WTC11 (cell line): ENCODE data around the gene ARHGEF39. TPM values are rescaled to one million over a fixed set of nuclear protein-coding genes. Genes with fewer than 3 reads are reported as not detected.

Source experiments
- ATAC-seq: fragments of 200-7000 bp; cut with Tn5 transposase; 2 replicates; pipeline ENCODE4 v1.10.0; 2021; ENCODE audit warnings: mild to moderate bottlenecking, moderate library complexity
- CTCF ChIA-PET: fragments of 300-600 bp; sonication (Branson Sonifier 250); formaldehyde crosslinking; loops from one replicate; lab custom pipeline; 2021; ENCODE audit warnings: antibody characterized with exemption; lab: Charles Lee
- POLR2A ChIA-PET: fragments of 350-600 bp; sonication (Branson Sonifier 250); formaldehyde crosslinking; loops from one replicate; lab custom pipeline; 2021; ENCODE audit warnings: antibody characterized with exemption; lab: Charles Lee
- DNase-seq: peaks from one replicate; pipeline ENCODE4 v3.0.0; 2021; ENCODE audit warnings: low spot score
- H3K27ac Mint-ChIP-seq: 2 replicates; pipeline ENCODE4 v1.8.0; 2021; ENCODE audit warnings: mixed read lengths
- H3K27me3 Mint-ChIP-seq: 2 replicates; pipeline ENCODE4 v1.8.0; 2021; ENCODE audit warnings: low read depth, mild to moderate bottlenecking, moderate library complexity, mixed read lengths
- H3K36me3 Mint-ChIP-seq: 2 replicates; pipeline ENCODE4 v1.8.0; 2021; ENCODE audit warnings: mixed read lengths
- H3K4me1 Mint-ChIP-seq: 2 replicates; pipeline ENCODE4 v1.8.0; 2022; ENCODE audit warnings: mixed read lengths
- H3K4me3 Mint-ChIP-seq: 2 replicates; pipeline ENCODE4 v1.8.0; 2021; ENCODE audit warnings: mild to moderate bottlenecking, moderate library complexity, mixed read lengths
- H3K9me3 Mint-ChIP-seq: 2 replicates; pipeline ENCODE4 v1.8.0; 2021; ENCODE audit warnings: mixed read lengths
- AFF4 ChIP-seq: sonication (generic); formaldehyde crosslinking; IDR thresholded peaks from 2 replicates; pipeline ENCODE4 v1.8.1; 2023; ENCODE audit warnings: mild to moderate bottlenecking, missing genetic modification reagents, borderline replicate concordance
- ATF6 ChIP-seq: sonication (generic); formaldehyde crosslinking; IDR thresholded peaks from 2 replicates; pipeline ENCODE4 v1.8.1; 2023; ENCODE audit warnings: mild to moderate bottlenecking, missing genetic modification reagents
- E2F4 ChIP-seq: sonication (generic); formaldehyde crosslinking; IDR thresholded peaks from 2 replicates; pipeline ENCODE4 v1.8.1; 2022; ENCODE audit warnings: low read depth, mild to moderate bottlenecking, moderate library complexity, missing genetic modification reagents, borderline replicate concordance
- ELF4 ChIP-seq: sonication (generic); formaldehyde crosslinking; IDR thresholded peaks from 2 replicates; pipeline ENCODE4 v1.8.1; 2022; ENCODE audit warnings: low read depth, mild to moderate bottlenecking, moderate library complexity, missing genetic modification reagents
- FOXK1 ChIP-seq: sonication (generic); formaldehyde crosslinking; IDR thresholded peaks from 2 replicates; pipeline ENCODE4 v1.8.0; 2022; ENCODE audit warnings: mild to moderate bottlenecking, moderate library complexity, missing genetic modification reagents
- HMGXB4 ChIP-seq: sonication (generic); formaldehyde crosslinking; IDR thresholded peaks from 2 replicates; pipeline ENCODE4 v1.8.1; 2023; ENCODE audit warnings: mild to moderate bottlenecking, moderate library complexity, missing genetic modification reagents
- JAZF1 ChIP-seq: fragments of 250-450 bp; sonication (Bioruptor Pico); IDR thresholded peaks from 2 replicates; pipeline ENCODE4 v1.9.0; 2021; ENCODE audit warnings: moderate library complexity, mild to moderate bottlenecking, inconsistent platforms
- MAX ChIP-seq: sonication (generic); formaldehyde crosslinking; IDR thresholded peaks from 2 replicates; pipeline ENCODE4 v1.8.0; 2022; ENCODE audit warnings: mild to moderate bottlenecking, missing genetic modification reagents
- MLX ChIP-seq: sonication (generic); formaldehyde crosslinking; IDR thresholded peaks from 2 replicates; pipeline ENCODE4 v1.8.1; 2023; ENCODE audit warnings: mild to moderate bottlenecking, missing genetic modification reagents, moderate library complexity
- MYBL2 ChIP-seq: sonication (generic); formaldehyde crosslinking; IDR thresholded peaks from 2 replicates; pipeline ENCODE4 v1.8.1; 2023; ENCODE audit warnings: mild to moderate bottlenecking, moderate library complexity, missing genetic modification reagents
- NFE2L1 ChIP-seq: sonication (generic); formaldehyde crosslinking; IDR thresholded peaks from 2 replicates; pipeline ENCODE4 v1.8.1; 2023; ENCODE audit warnings: missing genetic modification reagents
- NR1H2 ChIP-seq: sonication (generic); formaldehyde crosslinking; IDR thresholded peaks from 2 replicates; pipeline ENCODE4 v1.9.0; 2021; ENCODE audit warnings: mild to moderate bottlenecking, moderate library complexity, missing genetic modification reagents
- NR2C2 ChIP-seq: sonication (generic); formaldehyde crosslinking; IDR thresholded peaks from 2 replicates; pipeline ENCODE4 v1.8.0; 2022; ENCODE audit warnings: mild to moderate bottlenecking, missing genetic modification reagents
- NR3C1 ChIP-seq: sonication (generic); formaldehyde crosslinking; conservative IDR thresholded peaks from 2 replicates; pipeline ENCODE4 v1.8.1; 2023; ENCODE audit warnings: low read depth, mild to moderate bottlenecking, missing genetic modification reagents
- PREB ChIP-seq: sonication (generic); formaldehyde crosslinking; IDR thresholded peaks from 2 replicates; pipeline ENCODE4 v1.8.1; 2022; ENCODE audit warnings: mild to moderate bottlenecking, missing genetic modification reagents, moderate library complexity, borderline replicate concordance
- SP1 ChIP-seq: sonication (generic); formaldehyde crosslinking; conservative IDR thresholded peaks from 2 replicates; pipeline ENCODE4 v1.8.1; 2022; ENCODE audit warnings: missing genetic modification reagents
- STAT6 ChIP-seq: sonication (generic); formaldehyde crosslinking; conservative IDR thresholded peaks from 2 replicates; pipeline ENCODE4 v1.8.1; 2023; ENCODE audit warnings: mild to moderate bottlenecking, low read depth, missing genetic modification reagents, moderate library complexity
- TCF7 ChIP-seq: sonication (generic); formaldehyde crosslinking; IDR thresholded peaks from 2 replicates; pipeline ENCODE4 v1.8.0; 2022; ENCODE audit warnings: mild to moderate bottlenecking, low read depth, missing genetic modification reagents, moderate library complexity
- TP53 ChIP-seq: sonication (generic); formaldehyde crosslinking; IDR thresholded peaks from 2 replicates; pipeline ENCODE4 v1.8.1; 2023; ENCODE audit warnings: mild to moderate bottlenecking, missing genetic modification reagents
- ZNF512 ChIP-seq: sonication (generic); formaldehyde crosslinking; IDR thresholded peaks from 2 replicates; pipeline ENCODE4 v1.8.1; 2022; ENCODE audit warnings: missing genetic modification reagents, borderline replicate concordance
- ZNF671 ChIP-seq: fragments of 250-450 bp; sonication (Bioruptor Pico); IDR thresholded peaks from 2 replicates; pipeline ENCODE4 v1.8.0; 2021; ENCODE audit warnings: mild to moderate bottlenecking
- total RNA-seq: library from RNA; stranded (reverse); gene quantifications from 3 replicates; pipeline ENCODE4 v1.2.3, GENCODE V29; 2021

The ARHGEF39 gene
- total RNA-seq, 1 experiment from 2014 or later: 23.8 TPM

GRCh38 chr9:35710818-35711500, 46.0 kb upstream of the ARHGEF39 start (continued):
- no peak for TF ChIP-seq STAT6
- TF ChIP-seq E2F4: no peak
- TF ChIP-seq ZNF671: no peak
- TF ChIP-seq TP53 (CRISPR knock-in tag): no peak
- no peak for TF ChIP-seq NR2C2 (CRISPR knock-in tag)
- TF ChIP-seq NR3C1 (CRISPR knock-in tag): no peak
- TF ChIP-seq NR1H2 (CRISPR knock-in tag): no peak
- no peak for TF ChIP-seq ATF6 (CRISPR knock-in tag)

GRCh38 chr9:35708146-35708545, 43.2 kb upstream of the ARHGEF39 start:
- POLR2A ChIA-PET: no interaction called here
- no peaks in the 10 kb centered on the region for H3K27me3 Mint-ChIP-seq
- DNase-seq (no peak), ATAC-seq (no peak)
- H3K4me1 Mint-ChIP-seq: no peaks in the 10 kb centered on the region
- CTCF ChIA-PET: interaction anchor here (1.7 kb wide), 1 partner anchor 11 kb away, joined by 5 read pairs; no protein-coding TSS in a partner anchor
- H3K36me3 Mint-ChIP-seq: peaks cover 84% of the 10 kb centered on the region
- H3K4me3 Mint-ChIP-seq: no peak overlapping the region
- H3K27ac Mint-ChIP-seq: no peak overlapping the region
- H3K9me3 Mint-ChIP-seq: no peaks in the 10 kb centered on the region
- TF ChIP-seq ZNF512 (CRISPR knock-in tag): no peak
- TF ChIP-seq JAZF1 (CRISPR knock-in tag): no peak
- TF ChIP-seq MAX (CRISPR knock-in tag): no peak
- TF ChIP-seq MYBL2: no peak
- TF ChIP-seq AFF4 (CRISPR knock-in tag): no peak
- no peak for TF ChIP-seq MLX
- no peak for TF ChIP-seq SP1 (CRISPR knock-in tag)
- no peak for TF ChIP-seq NFE2L1 (CRISPR knock-in tag)
- no peak for TF ChIP-seq TCF7
- TF ChIP-seq ELF4 (CRISPR knock-in tag): no peak
- TF ChIP-seq FOXK1 (CRISPR knock-in tag): no peak
- TF ChIP-seq PREB (CRISPR knock-in tag): no peak
- no peak for TF ChIP-seq HMGXB4
